ENCODE data around the gene RSU1. TPM values are rescaled to one million over a fixed set of nuclear protein-coding genes. Genes with fewer than 3 reads are reported as not detected.

The RSU1 gene
- polyA plus RNA-seq, 4 donors = 19.2 to 37.0 (median 21.7) TPM

DNA sequence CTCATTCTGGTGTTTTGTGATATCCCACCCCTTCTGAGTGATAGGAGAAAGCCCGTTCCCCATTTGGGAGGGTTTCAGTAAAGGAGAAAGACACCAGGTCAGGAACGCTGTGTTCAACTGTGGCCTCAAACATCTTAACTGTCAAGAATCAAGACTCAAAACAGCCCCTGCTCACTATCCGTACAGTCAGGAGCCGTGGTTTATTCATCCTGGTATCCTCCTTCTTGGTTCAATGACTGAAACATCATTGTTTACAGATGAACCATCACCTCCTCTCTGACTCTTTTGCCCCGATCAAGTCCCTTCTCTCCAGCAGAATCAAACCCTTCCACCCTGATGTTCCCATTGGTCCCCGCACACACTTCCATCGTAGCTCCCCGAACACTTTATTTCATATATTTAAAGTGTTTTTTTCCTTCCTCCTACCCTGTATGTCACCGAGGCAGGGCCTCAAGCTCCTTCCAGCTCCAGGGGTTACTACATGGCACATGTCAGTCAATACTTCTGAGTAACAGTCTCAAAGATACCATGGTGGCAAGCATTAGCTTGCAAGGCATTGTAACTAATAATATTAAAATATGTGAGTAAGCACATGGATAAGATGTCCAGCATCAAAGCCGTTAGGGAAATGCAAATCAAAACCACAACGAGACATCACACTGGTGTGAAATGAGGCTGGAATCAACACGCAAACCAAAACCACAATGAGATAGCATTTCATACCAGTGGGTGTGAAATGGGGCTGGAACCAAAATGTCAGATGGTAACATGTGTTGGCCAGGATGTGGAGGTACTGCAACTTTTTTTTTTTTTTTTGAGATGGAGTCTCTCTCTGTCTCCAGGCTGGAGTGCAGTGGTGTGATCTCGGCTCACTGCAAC lies 170.8 kb downstream of the RSU1 start:
- Histone ChIP-seq H3K27ac (ENCODE audit: low read depth in 1 of 3, low read length in 2 of 3) (no peak overlapping the region), H3K4me3 (ENCODE audit: low read depth in 1 of 3, low read length in 3 of 3) (no peak overlapping the region), H3K27me3 (ENCODE audit: control insufficient read depth in 3 of 3, insufficient read depth in 3 of 3, low read length in 3 of 3) (no peaks in the 10 kb centered on the region), H3K36me3 (ENCODE audit: control insufficient read depth in 3 of 3, insufficient read depth in 2 of 3, low read depth in 1 of 3, low read length in 3 of 3) (no peaks in the 10 kb centered on the region), H3K9me3 (ENCODE audit: control insufficient read depth in 2 of 2, insufficient read depth in 1 of 2, low read depth in 1 of 2, low read length in 1 of 2) (no peaks in the 10 kb centered on the region), H3K4me1 (ENCODE audit: control insufficient read depth in 3 of 3, insufficient read depth in 2 of 3, low read depth in 1 of 3, low read length in 2 of 3) (no peaks in the 10 kb centered on the region)
- WGBS, 3 donors = 82 to 94% (median 87%) methylated on average over 13 of the region's 13 CpGs
- DNase-seq (no peak), FAIRE-seq (no peak)

DNA sequence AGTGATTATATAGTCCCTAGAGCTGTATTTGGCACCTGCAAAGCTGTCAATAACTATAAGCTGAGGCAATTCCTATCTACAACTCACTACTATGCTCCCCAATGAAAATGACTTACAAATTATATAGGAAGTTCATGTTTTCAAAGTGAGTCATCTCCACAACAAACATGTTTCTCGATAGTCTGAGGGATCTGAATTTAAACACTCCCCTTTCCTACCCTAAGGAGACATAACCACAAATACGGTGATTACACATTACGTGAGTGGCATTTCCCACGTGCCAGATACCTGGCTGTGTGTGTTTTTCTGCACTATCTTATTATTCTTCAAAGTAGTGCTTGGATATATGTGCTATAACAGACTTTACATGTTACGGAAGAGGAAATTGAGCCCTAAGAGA lies 173.1 kb downstream of the RSU1 start:
- no peaks in the 10 kb centered on the region for H3K27me3 ChIP-seq (ENCODE audit: control insufficient read depth in 3 of 3, insufficient read depth in 3 of 3, low read length in 3 of 3)
- H3K36me3 ChIP-seq (ENCODE audit: control insufficient read depth in 3 of 3, insufficient read depth in 2 of 3, low read depth in 1 of 3, low read length in 3 of 3) = no peaks in the 10 kb centered on the region
- H3K27ac ChIP-seq (ENCODE audit: low read depth in 1 of 3, low read length in 2 of 3) = no peak overlapping the region
- no peaks in the 10 kb centered on the region for H3K4me1 ChIP-seq (ENCODE audit: control insufficient read depth in 3 of 3, insufficient read depth in 2 of 3, low read depth in 1 of 3, low read length in 2 of 3)
- no peak for DNase-seq
- no peak overlapping the region for H3K4me3 ChIP-seq (ENCODE audit: low read depth in 1 of 3, low read length in 3 of 3)
- WGBS, 3 donors = 73 to 81% (median 75%) methylated on average over 5 of the region's 5 CpGs
- FAIRE-seq = no peak
- no peaks in the 10 kb centered on the region for H3K9me3 ChIP-seq (ENCODE audit: control insufficient read depth in 2 of 2, insufficient read depth in 1 of 2, low read depth in 1 of 2, low read length in 1 of 2)

DNA sequence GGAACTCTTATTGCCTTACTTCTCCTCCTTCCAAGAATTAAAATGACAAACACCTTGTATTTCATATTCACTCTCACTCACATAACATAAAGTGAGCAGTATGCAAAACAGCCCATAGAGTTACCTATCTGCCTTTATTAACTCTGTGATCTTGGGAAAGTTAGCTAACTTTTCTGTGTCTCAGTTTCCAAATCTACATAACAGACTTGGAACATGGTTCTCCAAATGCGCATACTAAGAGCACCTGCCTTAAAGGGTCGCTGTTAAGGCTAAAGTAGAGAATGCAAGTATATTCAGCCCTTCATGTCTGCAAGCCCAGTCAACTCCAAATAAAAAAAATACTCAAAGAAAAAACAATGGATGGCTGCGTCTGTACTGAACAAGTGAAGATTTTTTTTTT lies 173.7 kb downstream of the RSU1 start:
- Histone ChIP-seq H3K36me3 (ENCODE audit: control insufficient read depth in 3 of 3, insufficient read depth in 2 of 3, low read depth in 1 of 3, low read length in 3 of 3) (no peaks in the 10 kb centered on the region), H3K4me3 (ENCODE audit: low read depth in 1 of 3, low read length in 3 of 3) (no peak overlapping the region), H3K9me3 (ENCODE audit: control insufficient read depth in 2 of 2, insufficient read depth in 1 of 2, low read depth in 1 of 2, low read length in 1 of 2) (no peaks in the 10 kb centered on the region), H3K27ac (ENCODE audit: low read depth in 1 of 3, low read length in 2 of 3) (no peak overlapping the region), H3K27me3 (ENCODE audit: control insufficient read depth in 3 of 3, insufficient read depth in 3 of 3, low read length in 3 of 3) (no peaks in the 10 kb centered on the region), H3K4me1 (ENCODE audit: control insufficient read depth in 3 of 3, insufficient read depth in 2 of 3, low read depth in 1 of 3, low read length in 2 of 3) (no peaks in the 10 kb centered on the region)
- 81 to 94% (median 92%) methylated on average over 3 of the region's 3 CpGs for WGBS, 3 donors
- DNase-seq = no peak
- FAIRE-seq = no peak

DNA sequence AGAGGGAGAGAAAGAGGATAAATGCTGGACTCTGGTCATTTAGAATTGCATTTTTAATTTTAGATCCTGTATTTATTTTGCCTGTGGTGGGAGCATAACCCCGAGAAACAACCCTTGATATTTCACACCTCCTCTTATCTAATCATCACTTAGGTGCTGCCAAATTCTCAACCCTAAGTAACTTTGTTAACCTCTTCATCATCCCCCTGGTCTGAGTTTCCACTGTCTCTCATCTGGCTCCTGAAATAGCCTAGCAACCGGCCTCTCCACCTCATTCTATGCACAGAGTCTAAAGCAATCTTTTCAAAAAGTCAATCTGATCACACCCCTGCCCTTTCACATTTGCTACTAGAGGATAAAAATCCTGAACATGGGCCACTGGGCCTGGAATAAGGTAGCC lies 177.1 kb downstream of the RSU1 start:
- Histone ChIP-seq H3K9me3 (ENCODE audit: control insufficient read depth in 2 of 2, insufficient read depth in 1 of 2, low read depth in 1 of 2, low read length in 1 of 2) (no peaks in the 10 kb centered on the region), H3K27ac (ENCODE audit: low read depth in 1 of 3, low read length in 2 of 3) (no peak overlapping the region), H3K27me3 (ENCODE audit: control insufficient read depth in 3 of 3, insufficient read depth in 3 of 3, low read length in 3 of 3) (no peaks in the 10 kb centered on the region), H3K4me1 (ENCODE audit: control insufficient read depth in 3 of 3, insufficient read depth in 2 of 3, low read depth in 1 of 3, low read length in 2 of 3) (no peaks in the 10 kb centered on the region), H3K36me3 (ENCODE audit: control insufficient read depth in 3 of 3, insufficient read depth in 2 of 3, low read depth in 1 of 3, low read length in 3 of 3) (no peaks in the 10 kb centered on the region), H3K4me3 (ENCODE audit: low read depth in 1 of 3, low read length in 3 of 3) (no peak overlapping the region)
- DNase-seq = no peak
- 53 to 62% (median 60%) methylated on average over 2 of the region's 2 CpGs for WGBS, 3 donors
- no peak for FAIRE-seq

DNA sequence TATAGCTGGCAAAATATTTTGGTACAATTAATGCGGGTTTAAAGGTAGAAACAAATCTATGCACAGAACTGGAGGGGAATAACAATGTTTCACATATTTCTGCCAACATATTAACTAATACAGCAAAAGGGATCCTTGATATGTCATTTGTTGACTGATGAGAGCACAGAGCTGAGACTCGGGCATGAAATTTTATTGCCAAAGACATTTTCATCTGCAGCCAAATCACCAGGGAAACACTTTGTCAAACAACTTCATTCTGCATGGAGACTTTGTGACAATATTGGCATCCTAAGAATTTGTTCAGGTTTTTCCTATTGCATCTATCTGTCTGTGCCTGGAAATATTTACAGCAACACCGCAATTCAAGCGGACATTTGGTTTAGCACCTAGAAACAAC lies 177.8 kb downstream of the RSU1 start:
- Histone ChIP-seq H3K36me3 (ENCODE audit: control insufficient read depth in 3 of 3, insufficient read depth in 2 of 3, low read depth in 1 of 3, low read length in 3 of 3) (no peaks in the 10 kb centered on the region), H3K27ac (ENCODE audit: low read depth in 1 of 3, low read length in 2 of 3) (no peak overlapping the region), H3K4me1 (ENCODE audit: control insufficient read depth in 3 of 3, insufficient read depth in 2 of 3, low read depth in 1 of 3, low read length in 2 of 3) (no peaks in the 10 kb centered on the region), H3K4me3 (ENCODE audit: low read depth in 1 of 3, low read length in 3 of 3) (no peak overlapping the region), H3K27me3 (ENCODE audit: control insufficient read depth in 3 of 3, insufficient read depth in 3 of 3, low read length in 3 of 3) (no peaks in the 10 kb centered on the region), H3K9me3 (ENCODE audit: control insufficient read depth in 2 of 2, insufficient read depth in 1 of 2, low read depth in 1 of 2, low read length in 1 of 2) (no peaks in the 10 kb centered on the region)
- WGBS, 3 donors = 63 to 85% (median 79%) methylated on average over 4 of the region's 4 CpGs
- no peak for FAIRE-seq
- peak in 1 of 2 donors; percentile 1 for DNase-seq

DNA sequence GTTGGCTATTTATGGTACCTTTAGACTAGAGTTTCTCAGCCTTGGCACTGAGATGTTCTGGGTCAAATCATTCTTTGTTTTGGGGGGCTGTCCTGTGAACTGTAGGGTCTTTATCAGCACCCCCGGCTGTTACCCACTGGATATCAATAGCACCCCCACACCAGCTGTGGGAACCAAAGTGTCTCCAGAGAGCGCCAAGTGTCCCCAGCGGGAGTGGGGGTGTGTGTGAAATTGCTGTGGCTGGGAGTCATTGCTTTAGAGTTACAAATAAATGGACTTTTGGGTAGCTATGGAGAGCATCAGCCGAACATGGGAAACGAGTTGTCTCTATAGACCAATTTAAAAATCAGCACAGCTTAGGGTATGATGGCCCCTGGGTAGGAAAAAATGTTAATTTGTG lies 184.2 kb downstream of the RSU1 start:
- WGBS, 3 donors = 96 to 98% (median 97%) methylated on average over 5 of the region's 5 CpGs
- FAIRE-seq = no peak

DNA sequence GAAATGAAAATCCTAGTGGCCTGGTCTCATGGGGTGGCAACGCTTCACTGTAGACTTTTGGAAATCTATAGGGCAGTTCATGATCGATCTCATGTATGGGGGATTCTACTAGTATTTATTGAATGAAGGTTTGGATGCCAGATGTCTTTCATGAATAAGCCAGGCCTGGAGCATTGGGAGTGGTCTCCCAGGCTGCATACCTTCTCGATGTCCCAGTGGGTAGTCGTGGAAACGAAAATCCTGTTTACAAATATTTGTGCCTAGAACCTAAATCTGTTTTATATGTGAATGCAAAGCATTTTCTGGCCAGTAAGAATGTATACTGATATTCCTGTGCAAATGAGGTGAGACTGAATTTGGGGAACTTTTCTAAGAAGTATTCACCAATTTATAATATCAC lies 190.5 kb downstream of the RSU1 start:
- FAIRE-seq = no peak
- H3K9me3 ChIP-seq (ENCODE audit: control insufficient read depth in 2 of 2, insufficient read depth in 1 of 2, low read depth in 1 of 2, low read length in 1 of 2) = no peaks in the 10 kb centered on the region
- H3K36me3 ChIP-seq (ENCODE audit: control insufficient read depth in 3 of 3, insufficient read depth in 2 of 3, low read depth in 1 of 3, low read length in 3 of 3) = no peaks in the 10 kb centered on the region
- H3K27ac ChIP-seq (ENCODE audit: low read depth in 1 of 3, low read length in 2 of 3) = no peak overlapping the region
- H3K4me1 ChIP-seq (ENCODE audit: control insufficient read depth in 3 of 3, insufficient read depth in 2 of 3, low read depth in 1 of 3, low read length in 2 of 3) = no peaks in the 10 kb centered on the region
- no peak overlapping the region for H3K4me3 ChIP-seq (ENCODE audit: low read depth in 1 of 3, low read length in 3 of 3)
- no peak for DNase-seq
- WGBS, 3 donors = 79 to 95% (median 94%) methylated on average over 5 of the region's 5 CpGs
- no peaks in the 10 kb centered on the region for H3K27me3 ChIP-seq (ENCODE audit: control insufficient read depth in 3 of 3, insufficient read depth in 3 of 3, low read length in 3 of 3)

More for the DNA sequence above, 184.2 kb downstream of the RSU1 start:
- no peak overlapping the region for H3K27ac ChIP-seq (ENCODE audit: low read depth in 1 of 3, low read length in 2 of 3)
- H3K4me1 ChIP-seq (ENCODE audit: control insufficient read depth in 3 of 3, insufficient read depth in 2 of 3, low read depth in 1 of 3, low read length in 2 of 3) = no peaks in the 10 kb centered on the region
- no peak for DNase-seq
- no peaks in the 10 kb centered on the region for H3K36me3 ChIP-seq (ENCODE audit: control insufficient read depth in 3 of 3, insufficient read depth in 2 of 3, low read depth in 1 of 3, low read length in 3 of 3)
- H3K4me3 ChIP-seq (ENCODE audit: low read depth in 1 of 3, low read length in 3 of 3) = no peak overlapping the region
- no peaks in the 10 kb centered on the region for H3K27me3 ChIP-seq (ENCODE audit: control insufficient read depth in 3 of 3, insufficient read depth in 3 of 3, low read length in 3 of 3)
- H3K9me3 ChIP-seq (ENCODE audit: control insufficient read depth in 2 of 2, insufficient read depth in 1 of 2, low read depth in 1 of 2, low read length in 1 of 2) = no peaks in the 10 kb centered on the region

DNA sequence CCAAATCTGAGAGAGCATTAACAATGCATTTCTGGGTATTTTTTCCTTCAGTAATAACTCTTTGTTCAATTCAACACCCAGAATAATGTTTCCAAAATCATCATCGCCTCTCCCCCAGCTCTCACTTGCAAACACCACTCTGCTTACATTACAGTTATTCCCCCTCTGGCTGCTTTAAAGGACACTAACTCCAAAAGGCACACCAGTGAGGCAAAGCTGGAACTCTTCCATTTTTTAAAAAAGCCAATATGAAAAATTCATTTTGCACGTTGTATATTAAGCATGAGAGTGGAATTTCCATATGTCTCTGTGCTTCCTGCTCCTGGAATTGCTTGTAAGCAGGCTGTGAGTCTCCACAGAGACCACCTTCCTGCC lies 204.3 kb downstream of the RSU1 start:
- Histone ChIP-seq H3K27me3 (ENCODE audit: control insufficient read depth in 3 of 3, insufficient read depth in 3 of 3, low read length in 3 of 3) (no peaks in the 10 kb centered on the region), H3K36me3 (ENCODE audit: control insufficient read depth in 3 of 3, insufficient read depth in 2 of 3, low read depth in 1 of 3, low read length in 3 of 3) (no peaks in the 10 kb centered on the region), H3K4me3 (ENCODE audit: low read depth in 1 of 3, low read length in 3 of 3) (no peak overlapping the region), H3K4me1 (ENCODE audit: control insufficient read depth in 3 of 3, insufficient read depth in 2 of 3, low read depth in 1 of 3, low read length in 2 of 3) (no peaks in the 10 kb centered on the region), H3K9me3 (ENCODE audit: control insufficient read depth in 2 of 2, insufficient read depth in 1 of 2, low read depth in 1 of 2, low read length in 1 of 2) (peaks cover 0 to 3% of the 10 kb centered on the region in 2 donors), H3K27ac (ENCODE audit: low read depth in 1 of 3, low read length in 2 of 3) (no peak overlapping the region)
- DNase-seq = no peak
- no peak for FAIRE-seq
- WGBS, 3 donors = 71 to 92% (median 89%) methylated on average over 2 of the region's 2 CpGs
